RWPE2 (cell line): Measurements from ENCODE around the gene REX1BD.
A peak's percentile ranks its signal among the peaks of the same experiment; 100 is the strongest.

Source experiments
- ATAC-seq: fragments of 200-7000 bp; cut with Tn5 transposase; 3 replicates; pipeline ENCODE4 v1.9.1; 2021; ENCODE audit warnings: low read depth
- DNase-seq: peaks from one replicate; pipeline ENCODE4 v3.0.0-alpha.2; 2020; ENCODE audit warnings: low spot score
- H3K27ac ChIP-seq: fragments of 450-650 bp; 2 replicates; pipeline ENCODE4 v1.5.1; 2017; ENCODE audit warnings: mild to moderate bottlenecking; ENCODE audit not compliant: poor library complexity, severe bottlenecking
- H3K27me3 ChIP-seq: fragments of 250-450 bp; sonication (Bioruptor Pico); 2 replicates; pipeline ENCODE4 v1.5.1; 2021; ENCODE audit warnings: mild to moderate bottlenecking, moderate library complexity; ENCODE audit not compliant: insufficient read depth, poor library complexity, severe bottlenecking
- H3K36me3 ChIP-seq: fragments of 250-450 bp; sonication (Bioruptor Pico); 2 replicates; pipeline ENCODE4 v1.5.1; 2020; ENCODE audit warnings: low read depth, mild to moderate bottlenecking, moderate library complexity
- H3K4me1 ChIP-seq: fragments of 250-450 bp; sonication (Bioruptor Pico); 2 replicates; pipeline ENCODE4 v1.5.1; 2021; ENCODE audit warnings: mild to moderate bottlenecking, moderate library complexity; ENCODE audit not compliant: insufficient read depth, poor library complexity, severe bottlenecking
- H3K4me3 ChIP-seq: fragments of 250-450 bp; sonication (Bioruptor Pico); 2 replicates; pipeline ENCODE4 v1.5.1; 2021; ENCODE audit warnings: mild to moderate bottlenecking, moderate library complexity; ENCODE audit not compliant: severe bottlenecking
- H3K9me3 ChIP-seq: fragments of 250-450 bp; sonication (Bioruptor Pico); 2 replicates; pipeline ENCODE4 v1.5.1; 2021; ENCODE audit warnings: mild to moderate bottlenecking, moderate library complexity; ENCODE audit not compliant: severe bottlenecking
- TF ChIP-seq, protein P1 (sequence below): fragments of 450-650 bp; IDR thresholded peaks from one replicate; pipeline ENCODE4 v1.5.1; 2017; ENCODE audit warnings: mild to moderate bottlenecking, moderate library complexity; ENCODE audit not compliant: poor library complexity, severe bottlenecking

REX1BD gene

DNA sequence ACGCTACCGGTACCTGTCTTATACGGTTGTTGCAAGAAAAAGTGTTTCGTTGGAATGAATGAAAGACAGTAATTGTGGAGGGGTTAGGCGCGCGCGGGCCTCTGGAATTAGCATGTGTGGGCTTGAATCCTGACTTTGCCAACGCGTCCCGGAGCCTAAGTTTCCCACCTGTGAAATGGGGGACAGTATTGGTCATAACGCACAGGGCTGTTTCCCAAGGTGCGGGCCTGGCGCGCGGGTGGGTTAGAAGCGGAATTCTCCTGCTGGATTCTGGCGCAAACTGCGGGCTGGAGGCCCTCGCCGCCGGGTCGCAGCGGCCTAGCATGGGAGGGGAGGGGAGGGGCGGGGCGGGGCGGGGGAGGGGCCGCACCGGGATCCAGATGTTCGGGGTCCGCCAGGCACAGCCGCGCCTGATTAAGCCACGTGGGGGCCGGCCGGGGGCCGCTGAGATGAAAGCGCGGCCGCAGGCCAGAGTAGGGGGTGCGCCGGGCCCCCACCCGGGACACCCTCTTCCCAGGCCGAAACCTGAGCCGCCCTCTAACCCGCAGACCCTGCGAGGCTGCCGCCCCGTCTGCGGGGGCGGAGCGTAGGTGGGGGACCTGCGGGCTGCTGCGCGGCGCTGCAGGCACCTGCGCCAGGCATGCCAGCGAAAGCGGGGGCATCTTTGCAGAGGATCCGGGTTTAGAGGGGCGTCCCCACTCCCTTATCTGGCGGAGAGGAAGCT, 22.9 kb downstream of the REX1BD start:
- no peaks in the 10 kb centered on the region for H3K36me3 ChIP-seq
- no peaks in the 10 kb centered on the region for H3K9me3 ChIP-seq
- ATAC-seq (no peak), DNase-seq (peak; percentile 50)
- H3K27me3 ChIP-seq = peaks cover 78% of the 10 kb centered on the region
- TF ChIP-seq, protein P1, sequence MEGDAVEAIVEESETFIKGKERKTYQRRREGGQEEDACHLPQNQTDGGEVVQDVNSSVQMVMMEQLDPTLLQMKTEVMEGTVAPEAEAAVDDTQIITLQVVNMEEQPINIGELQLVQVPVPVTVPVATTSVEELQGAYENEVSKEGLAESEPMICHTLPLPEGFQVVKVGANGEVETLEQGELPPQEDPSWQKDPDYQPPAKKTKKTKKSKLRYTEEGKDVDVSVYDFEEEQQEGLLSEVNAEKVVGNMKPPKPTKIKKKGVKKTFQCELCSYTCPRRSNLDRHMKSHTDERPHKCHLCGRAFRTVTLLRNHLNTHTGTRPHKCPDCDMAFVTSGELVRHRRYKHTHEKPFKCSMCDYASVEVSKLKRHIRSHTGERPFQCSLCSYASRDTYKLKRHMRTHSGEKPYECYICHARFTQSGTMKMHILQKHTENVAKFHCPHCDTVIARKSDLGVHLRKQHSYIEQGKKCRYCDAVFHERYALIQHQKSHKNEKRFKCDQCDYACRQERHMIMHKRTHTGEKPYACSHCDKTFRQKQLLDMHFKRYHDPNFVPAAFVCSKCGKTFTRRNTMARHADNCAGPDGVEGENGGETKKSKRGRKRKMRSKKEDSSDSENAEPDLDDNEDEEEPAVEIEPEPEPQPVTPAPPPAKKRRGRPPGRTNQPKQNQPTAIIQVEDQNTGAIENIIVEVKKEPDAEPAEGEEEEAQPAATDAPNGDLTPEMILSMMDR = no peak
- H3K4me1 ChIP-seq = peaks cover 8% of the 10 kb centered on the region
- H3K4me3 ChIP-seq = no peak overlapping the region
- H3K27ac ChIP-seq = no peak overlapping the region

GRCh38 chr19:18612051-18612771, 23.6 kb downstream of the REX1BD start:
- H3K36me3 ChIP-seq = no peaks in the 10 kb centered on the region

DNA sequence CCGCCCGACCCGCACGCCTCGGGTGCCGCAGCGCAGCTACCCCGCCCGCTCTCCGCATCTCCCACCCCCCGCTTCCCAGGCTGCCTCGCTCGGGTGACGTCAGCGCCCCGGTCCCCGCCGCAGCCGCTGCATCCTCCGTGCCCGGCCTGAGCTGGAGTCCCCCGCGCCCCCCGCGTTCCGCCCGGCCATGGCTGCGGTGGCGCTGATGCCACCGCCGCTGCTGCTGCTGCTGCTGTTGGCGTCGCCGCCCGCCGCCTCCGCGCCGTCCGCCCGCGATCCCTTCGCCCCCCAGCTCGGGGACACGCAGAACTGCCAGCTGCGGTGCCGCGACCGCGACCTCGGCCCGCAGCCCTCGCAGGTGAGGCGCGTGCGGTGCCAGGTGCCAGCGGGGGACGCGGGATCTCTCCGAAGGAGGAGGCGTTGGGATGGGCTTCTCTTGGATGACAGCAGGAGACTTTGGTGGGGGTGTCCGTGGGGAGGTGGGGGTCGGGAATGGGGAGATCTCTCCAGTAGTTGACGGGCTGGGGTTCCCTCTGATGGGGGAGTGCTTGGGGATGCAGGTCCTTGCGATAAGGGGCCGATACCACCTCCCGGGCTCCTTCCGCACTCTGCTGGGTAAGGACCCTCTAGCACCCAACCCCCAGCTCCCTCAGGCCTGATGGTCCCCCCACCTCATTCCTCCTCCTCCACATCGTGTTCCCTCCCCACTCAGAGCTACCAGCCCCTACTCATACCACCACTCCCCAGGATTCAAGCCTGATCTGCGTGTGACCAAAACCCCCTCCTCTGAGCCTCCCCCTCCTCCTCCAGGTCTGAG, 24.4 kb downstream of the REX1BD start, which contains the start of gene TMEM59L:
Gene TMEM59L (plus strand): TSS at position 99 of the 817 bp plus-strand sequence. CDS start 89 bp downstream, at position 188.
- DNase-seq (no peak), ATAC-seq (no peak)
- no peaks in the 10 kb centered on the region for H3K9me3 ChIP-seq
- TF ChIP-seq, protein P1 = no peak
- no peaks in the 10 kb centered on the region for H3K36me3 ChIP-seq
- peaks cover under 1% of the 10 kb centered on the region for H3K4me1 ChIP-seq
- peaks cover 70% of the 10 kb centered on the region for H3K27me3 ChIP-seq
- no peak within 1 kb of the TSS for H3K27ac ChIP-seq
- peak within 1 kb of the TSS; percentile 17 for H3K4me3 ChIP-seq

More at GRCh38 chr19:18612051-18612771, 23.6 kb downstream of the REX1BD start:
- DNase-seq (peak; percentile 45), ATAC-seq (peak; percentile 26; the same call in 2 of the 3 replicates)
- peak overlapping the region; percentile 17 for H3K4me3 ChIP-seq
- H3K27me3 ChIP-seq = peaks cover 77% of the 10 kb centered on the region
- TF ChIP-seq, protein P1 = no peak
- H3K9me3 ChIP-seq = no peaks in the 10 kb centered on the region
- H3K27ac ChIP-seq = no peak overlapping the region
- peaks cover 8% of the 10 kb centered on the region for H3K4me1 ChIP-seq

DNA sequence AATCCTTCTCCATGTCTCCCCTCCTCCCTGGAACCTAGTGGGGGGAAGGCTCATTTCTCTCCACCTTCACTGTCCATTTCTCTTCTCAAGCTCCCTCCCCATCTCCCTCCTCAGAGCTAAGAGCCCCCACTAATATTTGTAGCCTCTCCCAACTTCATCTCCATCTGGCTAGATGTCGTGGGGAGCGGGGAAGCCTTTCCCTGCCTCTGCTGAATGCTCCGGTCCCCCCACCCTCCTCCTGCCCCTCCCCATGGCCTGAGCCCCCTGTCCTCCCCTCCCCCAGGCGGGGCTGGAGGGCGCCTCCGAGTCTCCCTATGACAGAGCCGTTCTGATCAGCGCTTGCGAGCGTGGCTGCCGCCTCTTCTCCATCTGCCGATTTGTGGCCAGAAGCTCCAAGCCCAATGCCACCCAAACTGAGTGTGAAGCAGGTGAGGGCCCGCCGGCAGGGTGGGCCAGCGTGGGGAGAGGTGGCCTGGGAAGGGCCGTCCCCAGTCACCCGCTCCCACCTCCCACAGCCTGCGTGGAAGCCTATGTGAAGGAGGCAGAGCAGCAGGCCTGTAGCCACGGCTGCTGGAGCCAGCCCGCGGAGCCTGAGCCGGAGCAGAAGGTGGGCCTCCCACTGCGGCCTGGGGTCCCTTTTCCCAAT, 25.1 kb downstream of the REX1BD start:
- Histone ChIP-seq H3K4me3 (no peak overlapping the region), H3K9me3 (no peaks in the 10 kb centered on the region), H3K4me1 (no peaks in the 10 kb centered on the region), H3K27ac (no peak overlapping the region), H3K27me3 (peaks cover 62% of the 10 kb centered on the region), H3K36me3 (no peaks in the 10 kb centered on the region)
- TF ChIP-seq, protein P1 = no peak
- peak; percentile 48 for DNase-seq
- no peak for ATAC-seq
